ENCODE measurements around the gene CCDC30.

Gene CCDC30

GRCh38 chr1:42433369-42433768 lies 29.7 kb upstream of the CCDC30 start:
- Histone ChIP-seq H3F3A (ENCODE audit: low read depth) (no peaks in the 10 kb centered on the region), H3K36me3 (ENCODE audit: insufficient read depth, low read length) (no peaks in the 10 kb centered on the region), H3K4me2 (ENCODE audit: low read depth, low read length, poor library complexity, severe bottlenecking) (no peak overlapping the region), H2AFZ (ENCODE audit: low read length) (no peak overlapping the region), H3K9me2 (replicated peaks; ENCODE audit: low read depth, low read length) (no peaks in the 10 kb centered on the region), H3K9me3 (ENCODE audit: insufficient read depth, low read depth, low read length) (no peaks in the 10 kb centered on the region), H3K4me1 (ENCODE audit: insufficient read depth, low read length, poor library complexity, severe bottlenecking) (peaks cover 4% of the 10 kb centered on the region), H3K4me3 (ENCODE audit: low read length, poor library complexity, severe bottlenecking) (no peak overlapping the region), H3K27me3 (ENCODE audit: insufficient read depth, low read length, poor library complexity, severe bottlenecking) (no peaks in the 10 kb centered on the region), H3K79me2 (ENCODE audit: insufficient read depth, low read length) (no peaks in the 10 kb centered on the region), H4K20me1 (ENCODE audit: insufficient read depth, low read length, poor library complexity, severe bottlenecking) (no peaks in the 10 kb centered on the region), H3K9ac (ENCODE audit: low read depth, low read length, poor library complexity, severe bottlenecking) (no peak overlapping the region)
- no peak for TF ChIP-seq EZH2phosphoT487 (IDR thresholded peaks at IDR 0.05; ENCODE audit: borderline replicate concordance)
- TF ChIP-seq, protein P1, sequence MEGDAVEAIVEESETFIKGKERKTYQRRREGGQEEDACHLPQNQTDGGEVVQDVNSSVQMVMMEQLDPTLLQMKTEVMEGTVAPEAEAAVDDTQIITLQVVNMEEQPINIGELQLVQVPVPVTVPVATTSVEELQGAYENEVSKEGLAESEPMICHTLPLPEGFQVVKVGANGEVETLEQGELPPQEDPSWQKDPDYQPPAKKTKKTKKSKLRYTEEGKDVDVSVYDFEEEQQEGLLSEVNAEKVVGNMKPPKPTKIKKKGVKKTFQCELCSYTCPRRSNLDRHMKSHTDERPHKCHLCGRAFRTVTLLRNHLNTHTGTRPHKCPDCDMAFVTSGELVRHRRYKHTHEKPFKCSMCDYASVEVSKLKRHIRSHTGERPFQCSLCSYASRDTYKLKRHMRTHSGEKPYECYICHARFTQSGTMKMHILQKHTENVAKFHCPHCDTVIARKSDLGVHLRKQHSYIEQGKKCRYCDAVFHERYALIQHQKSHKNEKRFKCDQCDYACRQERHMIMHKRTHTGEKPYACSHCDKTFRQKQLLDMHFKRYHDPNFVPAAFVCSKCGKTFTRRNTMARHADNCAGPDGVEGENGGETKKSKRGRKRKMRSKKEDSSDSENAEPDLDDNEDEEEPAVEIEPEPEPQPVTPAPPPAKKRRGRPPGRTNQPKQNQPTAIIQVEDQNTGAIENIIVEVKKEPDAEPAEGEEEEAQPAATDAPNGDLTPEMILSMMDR (conservative IDR thresholded peaks at IDR 0.05; ENCODE audit: low read length) = no peak

- H4K20me1 ChIP-seq (ENCODE audit: insufficient read depth, low read length, poor library complexity, severe bottlenecking) = no peaks in the 10 kb centered on the region
- peaks cover 4% of the 10 kb centered on the region for H3K4me1 ChIP-seq (ENCODE audit: insufficient read depth, low read length, poor library complexity, severe bottlenecking)
- H3K4me3 ChIP-seq (ENCODE audit: low read length, poor library complexity, severe bottlenecking) = no peak overlapping the region
- TF ChIP-seq EZH2phosphoT487 (IDR thresholded peaks at IDR 0.05; ENCODE audit: borderline replicate concordance) = no peak
- TF ChIP-seq, protein P1 (conservative IDR thresholded peaks at IDR 0.05; ENCODE audit: low read length) = no peak
- no peaks in the 10 kb centered on the region for H3K36me3 ChIP-seq (ENCODE audit: insufficient read depth, low read length)
- H3K79me2 ChIP-seq (ENCODE audit: insufficient read depth, low read length) = no peaks in the 10 kb centered on the region
- no peaks in the 10 kb centered on the region for H3F3A ChIP-seq (ENCODE audit: low read depth)
- no peaks in the 10 kb centered on the region for H3K9me3 ChIP-seq (ENCODE audit: insufficient read depth, low read depth, low read length)
- no peaks in the 10 kb centered on the region for H3K9me2 ChIP-seq (replicated peaks; ENCODE audit: low read depth, low read length)
- no peak overlapping the region for H3K9ac ChIP-seq (ENCODE audit: low read depth, low read length, poor library complexity, severe bottlenecking)
- H2AFZ ChIP-seq (ENCODE audit: low read length) = no peak overlapping the region
- H3K4me2 ChIP-seq (ENCODE audit: low read depth, low read length, poor library complexity, severe bottlenecking) = no peak overlapping the region
- no peaks in the 10 kb centered on the region for H3K27me3 ChIP-seq (ENCODE audit: insufficient read depth, low read length, poor library complexity, severe bottlenecking)
These were observed 28.7 kb upstream of the CCDC30 start for GRCh38 chr1:42434340-42434739.

DNA sequence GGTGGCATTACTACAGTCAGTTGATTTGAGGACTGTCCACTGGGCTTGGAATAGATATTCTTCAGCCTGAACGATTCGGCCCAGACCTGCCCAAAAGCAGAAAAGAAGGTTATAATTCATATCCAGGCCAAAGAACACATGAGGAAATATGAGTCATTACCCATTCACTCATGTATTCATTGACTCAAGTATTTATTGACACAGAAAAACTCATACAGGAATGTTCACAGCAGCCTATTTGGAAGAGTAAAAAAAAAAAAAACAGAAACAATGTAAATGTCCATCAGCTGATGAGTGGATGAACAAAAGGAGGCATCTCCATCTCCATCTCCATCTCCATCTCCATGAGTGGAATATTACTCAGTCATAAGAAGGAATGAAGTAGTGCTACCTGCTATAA lies 23.1 kb upstream of the CCDC30 start:
- H3K27me3 ChIP-seq (ENCODE audit: insufficient read depth, low read length, poor library complexity, severe bottlenecking) = no peaks in the 10 kb centered on the region
- no peak overlapping the region for H3K4me2 ChIP-seq (ENCODE audit: low read depth, low read length, poor library complexity, severe bottlenecking)
- no peak for TF ChIP-seq EZH2phosphoT487 (IDR thresholded peaks at IDR 0.05; ENCODE audit: borderline replicate concordance)
- TF ChIP-seq, protein P1 (conservative IDR thresholded peaks at IDR 0.05; ENCODE audit: low read length) = no peak
- H3K9ac ChIP-seq (ENCODE audit: low read depth, low read length, poor library complexity, severe bottlenecking) = no peak overlapping the region
- H3K9me2 ChIP-seq (replicated peaks; ENCODE audit: low read depth, low read length) = no peaks in the 10 kb centered on the region
- H3F3A ChIP-seq (ENCODE audit: low read depth) = no peaks in the 10 kb centered on the region
- H3K79me2 ChIP-seq (ENCODE audit: insufficient read depth, low read length) = no peaks in the 10 kb centered on the region
- no peak overlapping the region for H3K4me3 ChIP-seq (ENCODE audit: low read length, poor library complexity, severe bottlenecking)
- no peak overlapping the region for H2AFZ ChIP-seq (ENCODE audit: low read length)
- H3K36me3 ChIP-seq (ENCODE audit: insufficient read depth, low read length) = no peaks in the 10 kb centered on the region
- peaks cover 4% of the 10 kb centered on the region for H3K4me1 ChIP-seq (ENCODE audit: insufficient read depth, low read length, poor library complexity, severe bottlenecking)
- no peaks in the 10 kb centered on the region for H4K20me1 ChIP-seq (ENCODE audit: insufficient read depth, low read length, poor library complexity, severe bottlenecking)
- H3K9me3 ChIP-seq (ENCODE audit: insufficient read depth, low read depth, low read length) = no peaks in the 10 kb centered on the region
